GM12878 (cell line): ENCODE data around the gene GPR63. TPM values are rescaled to one million over a fixed set of nuclear protein-coding genes. Genes with fewer than 3 reads are reported as not detected.

ENCODE experiments used
- ATF2 ChIP-seq: IDR thresholded peaks from 2 replicates; pipeline ENCODE4 v1.6.1; 2012; ENCODE audit warnings: low read length, inconsistent platforms
- BCL11A ChIP-seq: IDR thresholded peaks from 2 replicates; pipeline ENCODE4 v1.6.1; 2011; ENCODE audit warnings: low read depth, low read length
- CBX5 ChIP-seq: sonication (generic); IDR thresholded peaks from 2 replicates; pipeline ENCODE4 v1.6.1; 2016; ENCODE audit warnings: low read depth, moderate library complexity, mild to moderate bottlenecking, inconsistent platforms
- ELK1 ChIP-seq: IDR thresholded peaks from 2 replicates; pipeline ENCODE4 v1.6.1; 2012; ENCODE audit warnings: low read depth, low read length, improper control_type of control experiment
- FOXM1 ChIP-seq: IDR thresholded peaks from 2 replicates; pipeline ENCODE4 v1.6.1; 2012; ENCODE audit warnings: low read depth, mild to moderate bottlenecking, inconsistent platforms, low read length, moderate library complexity
- LARP7 ChIP-seq: fragments of 450-650 bp; IDR thresholded peaks from 2 replicates; pipeline ENCODE4 v1.6.1; 2017; ENCODE audit warnings: mild to moderate bottlenecking
- MTA3 ChIP-seq: IDR thresholded peaks from 2 replicates; pipeline ENCODE4 v1.6.1; 2012; ENCODE audit warnings: low read length, inconsistent platforms, borderline replicate concordance
- MYB ChIP-seq: fragments of 150-350 bp; IDR thresholded peaks from 2 replicates; pipeline ENCODE4 v1.6.1; 2014; ENCODE audit warnings: mild to moderate bottlenecking, low read depth, low read length, borderline replicate concordance
- MYC ChIP-seq: IDR thresholded peaks from 2 replicates; pipeline ENCODE4 v1.6.1; 2011; ENCODE audit warnings: mild to moderate bottlenecking, low read length, moderate library complexity, inconsistent platforms; ENCODE audit not compliant: insufficient read depth, insufficient replicate concordance, insufficient read length, severe bottlenecking
- NFXL1 ChIP-seq: fragments of 450-650 bp; IDR thresholded peaks from 2 replicates; pipeline ENCODE4 v1.6.1; 2017; ENCODE audit warnings: antibody characterized with exemption, mild to moderate bottlenecking, borderline replicate concordance
- NR2C1 ChIP-seq: fragments of 450-650 bp; IDR thresholded peaks from 2 replicates; pipeline ENCODE4 v1.6.1; 2017; ENCODE audit warnings: antibody characterized with exemption, mild to moderate bottlenecking, moderate library complexity
- PAX8 ChIP-seq: fragments of 450-650 bp; IDR thresholded peaks from 2 replicates; pipeline ENCODE4 v1.6.1; 2017; ENCODE audit warnings: mild to moderate bottlenecking, moderate library complexity
- POLR2A ChIP-seq: IDR thresholded peaks from 2 replicates; pipeline ENCODE4 v1.6.1; 2011; ENCODE audit warnings: low read depth, mild to moderate bottlenecking, low read length
- POU2F2 ChIP-seq: IDR thresholded peaks from 3 replicates; pipeline ENCODE4 v1.6.1; 2011; ENCODE audit warnings: low read depth, mild to moderate bottlenecking, low read length, borderline replicate concordance
- RB1 ChIP-seq: fragments of 450-650 bp; formaldehyde crosslinking; IDR thresholded peaks from 2 replicates; pipeline ENCODE4 v1.6.1; 2017; ENCODE audit warnings: mild to moderate bottlenecking, borderline replicate concordance
- RBBP5 ChIP-seq: fragments of 200-600 bp; sonication (generic); conservative IDR thresholded peaks from 2 replicates; pipeline ENCODE4 v1.6.1; 2016
- SUPT20H ChIP-seq: IDR thresholded peaks from 2 replicates; pipeline ENCODE4 v1.6.1; 2011; ENCODE audit warnings: low read depth, mild to moderate bottlenecking, low read length, moderate library complexity, borderline replicate concordance; ENCODE audit not compliant: control insufficient read depth
- TARDBP ChIP-seq: IDR thresholded peaks from 2 replicates; pipeline ENCODE4 v1.6.1; 2016; ENCODE audit warnings: borderline replicate concordance
- ZBTB40 ChIP-seq: fragments of 450-650 bp; IDR thresholded peaks from 2 replicates; pipeline ENCODE4 v1.6.1; 2016; ENCODE audit warnings: mild to moderate bottlenecking, moderate library complexity, borderline replicate concordance
- ZNF384 ChIP-seq: IDR thresholded peaks from 2 replicates; pipeline ENCODE4 v1.6.1; 2012; ENCODE audit warnings: low read depth, mild to moderate bottlenecking, low read length, improper control_type of control experiment, borderline replicate concordance
- ZNF687 ChIP-seq: fragments of 450-650 bp; IDR thresholded peaks from 2 replicates; pipeline ENCODE4 v1.6.1; 2017; ENCODE audit warnings: mild to moderate bottlenecking, moderate library complexity
- polyA plus RNA-seq, 11 experiments: library from polyadenylated mRNA; depleted of rRNA in 4 of 11; unstranded in 6 of 11; stranded (reverse) in 5 of 11; fragments of >200 nt; fragmentation: Nextera tagmentation in 4 of 11; fragmentation: Illumina TruSeq in 1 of 11; extraction: Ambion mirVana in 4 of 11; extraction: Trizol in 1 of 11; gene quantifications; 1 replicate in 1 of 11; 2 replicates in 10 of 11; pipeline versions ENCODE4 v1.2.1 to v1.2.3, GENCODE V29; 2011 to 2016; ENCODE audit warnings: inconsistent platforms in 2 of 11, missing spikeins in 2 of 11, low read depth in 1 of 11
- total RNA-seq, 4 experiments: library from RNA; depleted of rRNA in 3 of 4; stranded (reverse); fragments of >200 nt in 3 of 4; fragmentation: Illumina TruSeq in 1 of 4; extraction: Trizol in 1 of 4; gene quantifications; 2 replicates each; pipeline versions ENCODE4 v1.2.1 to v1.2.3, GENCODE V29; 2013 to 2021

Gene GPR63
- total and polyA plus RNA-seq, 10 of the 15 experiments (the other 5 are each of a cell fraction or from before 2014, with no cell fraction given), result 1.6 to 6.6 (median 3.5) TPM

GRCh38 chr6:96795481-96795880 is 41.8 kb downstream of the GPR63 start (continued):
- TF ChIP-seq PAX8 (no peak), ZNF384 (no peak), POU2F2 (0 out of 3 replicates have a peak, but pooled peaks have one; percentile 11), MTA3 (peak; percentile 71; the same call in 1 of the 2 replicates), ELK1 (no peak), FOXM1 (0 out of 2 replicates have a peak, but pooled peaks have one; percentile 35), POLR2A (no peak), RBBP5 (no peak), ZNF687 (no peak), CBX5 (no peak), TARDBP (no peak), RB1 (no peak), MYB (no peak), LARP7 (no peak), ATF2 (no peak; the same call in 1 of the 2 replicates), BCL11A (peak; percentile 74), SUPT20H (no peak), NFXL1 (no peak), NR2C1 (no peak), MYC (no peak), ZBTB40 (no peak)
